ENCODE results near the gene LDHAL6B.
A peak's percentile ranks its signal among the peaks of the same experiment; 100 is the strongest.

Gene LDHAL6B

DNA sequence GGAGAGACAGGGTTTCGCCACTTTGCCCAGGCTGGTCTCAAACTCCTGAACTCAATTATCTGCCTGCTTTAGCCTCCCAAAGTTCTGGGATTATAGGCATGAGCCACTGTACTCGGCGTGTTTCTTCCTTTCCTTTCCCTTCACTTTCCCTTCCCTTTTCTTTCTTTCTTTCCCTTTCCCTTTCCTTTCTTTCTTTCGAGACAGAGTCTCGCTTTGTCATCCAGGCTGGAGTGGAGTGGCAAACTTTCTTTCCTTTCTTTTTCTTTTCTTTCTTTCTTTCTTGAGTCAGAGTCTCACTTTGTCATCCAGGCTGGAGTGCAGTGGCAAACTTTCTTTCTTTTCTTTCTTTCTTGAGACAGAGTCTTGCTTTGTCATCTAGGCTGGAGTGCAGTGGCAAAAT lies 17.4 kb upstream of the LDHAL6B start:
- in situ Hi-C loops (cut with HindIII; ENCODE audit: low sequenced_read_pairs), result no loop called here
- no peak for DNase-seq (ENCODE audit: low read depth, low spot score)
- TF ChIP-seq CTCF (IDR thresholded peaks at IDR 0.05; ENCODE audit: low read depth, low read length), result no peak
- no peak overlapping the region for H3K4me3 ChIP-seq (ENCODE audit: low read depth, low read length)

DNA sequence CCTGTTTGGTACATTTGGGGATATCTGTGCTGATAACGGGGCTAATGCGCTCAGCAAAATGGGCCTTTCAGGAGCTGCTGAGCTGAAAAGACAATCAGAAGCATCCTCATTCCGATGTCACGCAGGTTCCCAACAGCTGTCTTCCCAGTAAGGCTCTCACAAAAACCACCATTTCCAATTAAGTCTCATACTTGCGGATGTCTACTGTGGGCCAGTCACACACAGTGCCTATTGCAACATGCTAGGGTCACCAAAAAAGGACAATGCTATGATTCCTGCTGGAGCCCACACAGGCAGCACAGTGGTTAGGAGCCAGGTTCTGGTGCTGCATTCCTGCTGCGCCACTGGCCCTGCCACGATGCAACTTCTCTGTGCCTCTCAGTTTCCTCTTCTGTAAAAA lies 16.4 kb upstream of the LDHAL6B start:
- TF ChIP-seq CTCF (IDR thresholded peaks at IDR 0.05; ENCODE audit: low read depth, low read length), result no peak
- in situ Hi-C loops (cut with HindIII; ENCODE audit: low sequenced_read_pairs), result no loop called here
- no peak for DNase-seq (ENCODE audit: low read depth, low spot score)
- no peak overlapping the region for H3K4me3 ChIP-seq (ENCODE audit: low read depth, low read length)

GRCh38 chr15:59191855-59192237 lies 14.8 kb upstream of the LDHAL6B start:
- in situ Hi-C loops (cut with HindIII; ENCODE audit: low sequenced_read_pairs), result no loop called here
- H3K4me3 ChIP-seq (ENCODE audit: low read depth, low read length), result no peak overlapping the region
- TF ChIP-seq CTCF (IDR thresholded peaks at IDR 0.05; ENCODE audit: low read depth, low read length), result no peak
- peak; percentile 83 for DNase-seq (ENCODE audit: low read depth, low spot score)

- TF ChIP-seq CTCF (IDR thresholded peaks at IDR 0.05; ENCODE audit: low read depth, low read length), result no peak
- H3K4me3 ChIP-seq (ENCODE audit: low read depth, low read length), result no peak overlapping the region
- in situ Hi-C loops (cut with HindIII; ENCODE audit: low sequenced_read_pairs), result no loop called here
- DNase-seq (ENCODE audit: low read depth, low spot score), result peak; percentile 54
Observed at GRCh38 chr15:59194639-59195325, 11.9 kb upstream of the LDHAL6B start.

DNA sequence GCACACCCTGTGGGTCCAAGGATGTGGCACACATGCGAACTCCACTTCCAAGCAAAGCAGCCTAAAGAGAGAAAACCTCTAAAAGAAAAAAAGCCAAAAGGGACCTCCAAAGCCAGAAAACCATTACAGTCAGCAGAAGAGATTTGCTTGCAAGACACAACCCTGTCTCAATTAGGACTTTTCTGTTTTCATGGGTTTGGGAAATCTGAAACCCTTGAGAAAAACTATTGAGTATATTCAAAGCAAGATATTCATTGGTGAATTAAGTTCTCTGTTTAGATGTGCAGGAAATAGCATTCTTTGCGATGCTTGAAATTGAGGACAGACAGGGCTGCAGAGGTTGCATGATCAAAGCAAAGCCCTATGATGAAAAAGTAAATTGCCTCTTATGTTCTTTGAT lies 10.2 kb upstream of the LDHAL6B start:
- H3K4me3 ChIP-seq (ENCODE audit: low read depth, low read length), result no peak overlapping the region
- in situ Hi-C loops (cut with HindIII; ENCODE audit: low sequenced_read_pairs), result no loop called here
- DNase-seq (ENCODE audit: low read depth, low spot score), result no peak
- TF ChIP-seq CTCF (IDR thresholded peaks at IDR 0.05; ENCODE audit: low read depth, low read length), result no peak

DNA sequence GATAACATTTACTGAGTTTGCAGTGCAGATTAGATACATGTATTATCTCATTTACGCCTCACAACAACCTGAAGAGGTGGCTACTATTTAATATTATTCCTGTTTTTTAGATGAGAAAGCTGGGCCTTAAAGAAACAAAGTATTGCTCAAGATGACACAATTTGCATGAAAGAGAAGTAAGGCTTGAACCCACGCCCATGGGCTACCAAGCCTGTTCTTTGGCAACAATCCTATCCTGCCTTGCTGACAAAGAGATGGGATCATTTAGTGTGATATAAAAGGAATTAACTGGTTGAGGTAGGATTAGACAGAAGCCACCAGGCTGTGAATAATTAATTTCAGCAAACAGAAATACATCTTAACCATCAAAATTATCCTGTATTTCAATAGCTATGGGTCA lies 9.2 kb upstream of the LDHAL6B start:
- DNase-seq (ENCODE audit: low read depth, low spot score), result no peak
- TF ChIP-seq CTCF (IDR thresholded peaks at IDR 0.05; ENCODE audit: low read depth, low read length), result no peak
- in situ Hi-C loops (cut with HindIII; ENCODE audit: low sequenced_read_pairs), result no loop called here

More for the DNA sequence above, 9.2 kb upstream of the LDHAL6B start:
- H3K4me3 ChIP-seq (ENCODE audit: low read depth, low read length), result no peak overlapping the region

Data from astrocyte of the spinal cord (primary cell).